Osteoblast (primary cell): ENCODE results near the gene CTLA4. TPM values are rescaled to one million over a fixed set of nuclear protein-coding genes. Genes with fewer than 3 reads are reported as not detected.

Source experiments
- DNase-seq: peaks from one replicate; pipeline ENCODE4 v3.0.0; 2011; ENCODE audit warnings: low spot score, mixed read lengths; ENCODE audit not compliant: insufficient read length; ENCODE audit errors: missing footprints
- H2AFZ ChIP-seq: 2 replicates; pipeline ENCODE4 v1.6.0; 2011; ENCODE audit warnings: mild to moderate bottlenecking, low read length
- H3K27ac ChIP-seq: 2 replicates; pipeline ENCODE4 v1.5.1; 2011; ENCODE audit warnings: mild to moderate bottlenecking, low read depth, low read length, moderate library complexity
- H3K27me3 ChIP-seq: 2 replicates; pipeline ENCODE4 v1.6.0; 2012; ENCODE audit warnings: mild to moderate bottlenecking, control low read depth, inconsistent platforms, low read length, moderate library complexity; ENCODE audit not compliant: insufficient read depth
- H3K36me3 ChIP-seq: 2 replicates; pipeline ENCODE4 v1.5.1; 2011; ENCODE audit warnings: mild to moderate bottlenecking, low read length, control low read depth, moderate library complexity; ENCODE audit not compliant: insufficient read depth
- H3K4me1 ChIP-seq: 2 replicates; pipeline ENCODE4 v1.5.1; 2011; ENCODE audit warnings: mild to moderate bottlenecking, low read length, control low read depth, moderate library complexity; ENCODE audit not compliant: insufficient read depth
- H3K4me2 ChIP-seq: 2 replicates; pipeline ENCODE4 v1.6.0; 2011; ENCODE audit warnings: mild to moderate bottlenecking, low read length; ENCODE audit not compliant: insufficient read depth
- H3K4me3 ChIP-seq: fragments of 200-600 bp; sonication (generic); 3 replicates; pipeline ENCODE4 v1.5.1; 2012; ENCODE audit warnings: mild to moderate bottlenecking, low read length, inconsistent platforms; ENCODE audit not compliant: insufficient read depth
- H3K79me2 ChIP-seq: 2 replicates; pipeline ENCODE4 v1.6.0; 2012; ENCODE audit warnings: mild to moderate bottlenecking, low read length, control low read depth, inconsistent platforms; ENCODE audit not compliant: insufficient read depth
- H3K9me3 ChIP-seq: 2 replicates; pipeline ENCODE4 v1.5.1; 2011; ENCODE audit warnings: low read depth, low read length, control low read depth
- H4K20me1 ChIP-seq: 2 replicates; pipeline ENCODE4 v1.6.0; 2012; ENCODE audit warnings: mild to moderate bottlenecking, low read length, control low read depth; ENCODE audit not compliant: insufficient read depth
- CTCF ChIP-seq: IDR thresholded peaks from 2 replicates; pipeline ENCODE4 v1.5.1; 2011; ENCODE audit warnings: mild to moderate bottlenecking, low read depth, low read length, moderate library complexity; ENCODE audit errors: extremely low read depth
- total RNA-seq: library from RNA; depleted of rRNA; stranded (reverse); fragments of >200 nt; gene quantifications from 2 replicates; pipeline ENCODE4 v1.2.3, GENCODE V29; 2012

The CTLA4 gene
- total RNA-seq, 1 donor: not detected

- TF ChIP-seq CTCF: no peak
- Histone ChIP-seq H3K4me3 (no peak overlapping the region), H3K36me3 (no peaks in the 10 kb centered on the region), H3K4me1 (no peaks in the 10 kb centered on the region), H4K20me1 (no peaks in the 10 kb centered on the region), H3K4me2 (no peak overlapping the region), H3K79me2 (no peaks in the 10 kb centered on the region), H2AFZ (no peak overlapping the region), H3K27me3 (no peaks in the 10 kb centered on the region), H3K9me3 (no peaks in the 10 kb centered on the region), H3K27ac (no peak overlapping the region)
- DNase-seq: no peak
These were observed 45.3 kb upstream of the CTLA4 start for GRCh38 chr2:203822240-203822639.

- no peak for TF ChIP-seq CTCF
- no peak overlapping the region for H3K4me2 ChIP-seq
- H3K27me3 ChIP-seq: no peaks in the 10 kb centered on the region
- no peak overlapping the region for H3K27ac ChIP-seq
- H3K79me2 ChIP-seq: no peaks in the 10 kb centered on the region
- H3K36me3 ChIP-seq: no peaks in the 10 kb centered on the region
- no peak overlapping the region for H3K4me3 ChIP-seq
- no peaks in the 10 kb centered on the region for H4K20me1 ChIP-seq
- DNase-seq: no peak
- no peak overlapping the region for H2AFZ ChIP-seq
- H3K4me1 ChIP-seq: no peaks in the 10 kb centered on the region
- no peaks in the 10 kb centered on the region for H3K9me3 ChIP-seq
These were observed 44.4 kb upstream of the CTLA4 start for GRCh38 chr2:203823173-203823572.

GRCh38 chr2:203824057-203824456, 43.5 kb upstream of the CTLA4 start:
- no peak for TF ChIP-seq CTCF
- H3K4me2 ChIP-seq: no peak overlapping the region
- H2AFZ ChIP-seq: no peak overlapping the region
- no peaks in the 10 kb centered on the region for H4K20me1 ChIP-seq
- no peaks in the 10 kb centered on the region for H3K79me2 ChIP-seq
- H3K36me3 ChIP-seq: no peaks in the 10 kb centered on the region
- H3K4me3 ChIP-seq: no peak overlapping the region
- no peak for DNase-seq
- no peaks in the 10 kb centered on the region for H3K27me3 ChIP-seq
- H3K4me1 ChIP-seq: no peaks in the 10 kb centered on the region
- H3K27ac ChIP-seq: no peak overlapping the region
- no peaks in the 10 kb centered on the region for H3K9me3 ChIP-seq

GRCh38 chr2:203824603-203825002, 43.0 kb upstream of the CTLA4 start:
- Histone ChIP-seq H4K20me1 (no peaks in the 10 kb centered on the region), H2AFZ (no peak overlapping the region), H3K9me3 (no peaks in the 10 kb centered on the region), H3K4me2 (no peak overlapping the region), H3K4me3 (no peak overlapping the region), H3K36me3 (no peaks in the 10 kb centered on the region), H3K27me3 (no peaks in the 10 kb centered on the region), H3K79me2 (no peaks in the 10 kb centered on the region), H3K27ac (no peak overlapping the region), H3K4me1 (no peaks in the 10 kb centered on the region)
- TF ChIP-seq CTCF: no peak
- DNase-seq: no peak
